H1 (cell line): Measurements from ENCODE around the gene CPTP. TPM values are rescaled to one million over a fixed set of nuclear protein-coding genes. Genes with fewer than 3 reads are reported as not detected.

ENCODE experiments used
- CTCF ChIA-PET: fragments of 300-600 bp; sonication (Branson Sonifier 250); formaldehyde crosslinking; loops from one replicate; lab custom pipeline; 2021; ENCODE audit not compliant: partially characterized antibody; lab: Charles Lee
- POLR2A ChIA-PET: fragments of 300-600 bp; sonication (Branson Sonifier 250); formaldehyde crosslinking; loops from one replicate; lab custom pipeline; 2021; ENCODE audit warnings: inconsistent platforms; ENCODE audit not compliant: partially characterized antibody; lab: Charles Lee
- DNase-seq, 2 experiments: peaks; one replicate each; pipeline versions ENCODE4 v3.0.0 to v3.0.0-alpha.2; 2010 to 2022; ENCODE audit warnings: low spot score in 2 of 2, low read depth in 1 of 2, mixed read lengths in 1 of 2
- FAIRE-seq: peaks from 2 replicates; lab custom pipeline; 2011; peaks lifted over from hg19 to GRCh38; lab: Jason Lieb, UNC
- H2AFZ ChIP-seq: 2 replicates; pipeline ENCODE4 v1.8.1; 2012; ENCODE audit warnings: low read length, inconsistent platforms
- H2AK5ac ChIP-seq: 2 replicates; pipeline ENCODE4 v1.6.1; 2013; ENCODE audit warnings: low read depth, low read length
- H2BK120ac ChIP-seq: replicated peaks from 2 replicates; pipeline ENCODE3; 2013; ENCODE audit warnings: low read depth, low read length, inconsistent platforms
- H2BK12ac ChIP-seq: 2 replicates; pipeline ENCODE4 v1.6.1; 2013; ENCODE audit warnings: low read depth, low read length
- H2BK15ac ChIP-seq: 2 replicates; pipeline ENCODE4 v1.6.1; 2013; ENCODE audit warnings: low read length
- H2BK20ac ChIP-seq: 2 replicates; pipeline ENCODE4 v1.6.1; 2013; ENCODE audit warnings: low read length
- H2BK5ac ChIP-seq: 2 replicates; pipeline ENCODE4 v1.6.1; 2013; ENCODE audit warnings: low read depth, low read length
- H3K14ac ChIP-seq: 2 replicates; pipeline ENCODE4 v1.6.1; 2013; ENCODE audit warnings: inconsistent platforms; ENCODE audit not compliant: insufficient read length
- H3K18ac ChIP-seq: 2 replicates; pipeline ENCODE4 v1.6.1; 2013; ENCODE audit warnings: low read length; ENCODE audit errors: extremely low read depth
- H3K23ac ChIP-seq: 2 replicates; pipeline ENCODE4 v1.6.1; 2013; ENCODE audit warnings: inconsistent platforms; ENCODE audit not compliant: insufficient read length
- H3K23me2 ChIP-seq: 2 replicates; pipeline ENCODE4 v1.6.1; 2013; ENCODE audit warnings: low read depth, low read length
- H3K27ac ChIP-seq: 2 replicates; pipeline ENCODE4 v1.6.1; 2011; ENCODE audit warnings: low read depth, low read length, inconsistent platforms
- H3K27me3 ChIP-seq, 4 experiments: replicated peaks in 1 of 4; 1 replicate in 1 of 4; 2 replicates in 3 of 4; pipeline versions ENCODE4 v1.6.1 to v1.8.1; 2011 to 2013; ENCODE audit warnings: low read length in 3 of 4, mild to moderate bottlenecking in 3 of 4, inconsistent platforms in 2 of 4, mixed read lengths in 2 of 4, moderate library complexity in 1 of 4; ENCODE audit not compliant: control insufficient read depth in 3 of 4, insufficient read depth in 3 of 4; ENCODE audit errors: extremely low read depth in 1 of 4
- H3K36me3 ChIP-seq, 4 experiments: 2 replicates each; pipeline versions ENCODE4 v1.6.1 to v1.8.1; 2011 to 2013; ENCODE audit warnings: mild to moderate bottlenecking in 4 of 4, low read length in 3 of 4, moderate library complexity in 2 of 4, control low read depth in 1 of 4, inconsistent platforms in 1 of 4; ENCODE audit not compliant: insufficient read depth in 4 of 4, control insufficient read depth in 2 of 4
- H3K4ac ChIP-seq: replicated peaks from 2 replicates; pipeline ENCODE3; 2013; ENCODE audit warnings: low read length, low read depth, mixed read lengths, inconsistent platforms; ENCODE audit not compliant: insufficient read length
- H3K4me1 ChIP-seq, 4 experiments: replicated peaks in 1 of 4; 1 replicate in 1 of 4; 2 replicates in 3 of 4; pipeline versions ENCODE4 v1.6.1 to v1.8.1; 2011 to 2013; ENCODE audit warnings: low read length in 3 of 4, inconsistent platforms in 2 of 4, mixed read lengths in 1 of 4; ENCODE audit not compliant: insufficient read depth in 4 of 4, control insufficient read depth in 3 of 4
- H3K4me2 ChIP-seq, 2 experiments: 2 replicates each; pipeline versions ENCODE4 v1.6.1 to v1.8.1; 2011 to 2013; ENCODE audit warnings: low read depth in 2 of 2, low read length in 2 of 2, control low read depth in 1 of 2, inconsistent platforms in 1 of 2, mild to moderate bottlenecking in 1 of 2; ENCODE audit not compliant: insufficient read depth in 1 of 2
- H3K4me3 ChIP-seq, 4 experiments: fragments of 200-600, 300-600 bp in 1 of 4; sonication (generic), shearing (Covaris generic), sonication (Bioruptor Twin) in 1 of 4; 2 replicates each; pipeline versions ENCODE4 v1.5.1 to v1.8.1; 2011 to 2016; ENCODE audit warnings: low read length in 4 of 4, low read depth in 3 of 4, control low read depth in 2 of 4, inconsistent platforms in 2 of 4, mild to moderate bottlenecking in 2 of 4, mixed read lengths in 1 of 4, moderate library complexity in 1 of 4; ENCODE audit not compliant: insufficient read depth in 2 of 4; ENCODE audit errors: extremely low read depth in 1 of 4
- H3K56ac ChIP-seq: replicated peaks from 2 replicates; pipeline ENCODE3; 2013; ENCODE audit warnings: low read depth, mild to moderate bottlenecking, mixed read lengths, low read length, inconsistent platforms; ENCODE audit not compliant: insufficient read length
- H3K79me1 ChIP-seq: 2 replicates; pipeline ENCODE4 v1.6.1; 2013; ENCODE audit warnings: low read depth, low read length, control low read depth
- H3K79me2 ChIP-seq, 2 experiments: 2 replicates each; pipeline versions ENCODE4 v1.6.1 to v1.8.1; 2012 to 2013; ENCODE audit warnings: low read length in 2 of 2, mild to moderate bottlenecking in 2 of 2, inconsistent platforms in 1 of 2; ENCODE audit not compliant: insufficient read depth in 2 of 2, control insufficient read depth in 1 of 2
- H3K9ac ChIP-seq, 4 experiments: replicated peaks in 1 of 4; 1 replicate in 1 of 4; 2 replicates in 3 of 4; pipeline versions ENCODE4 v1.6.1 to v1.8.1; 2011 to 2013; ENCODE audit warnings: low read depth in 3 of 4, low read length in 3 of 4, control low read depth in 2 of 4, mild to moderate bottlenecking in 2 of 4, moderate library complexity in 2 of 4, inconsistent platforms in 1 of 4; ENCODE audit errors: extremely low read depth in 1 of 4
- H3K9me3 ChIP-seq, 2 experiments: 2 replicates each; pipeline versions ENCODE4 v1.6.1 to v1.8.1; 2012 to 2013; ENCODE audit warnings: mild to moderate bottlenecking in 2 of 2, moderate library complexity in 2 of 2, control low read depth in 1 of 2, inconsistent platforms in 1 of 2, low read depth in 1 of 2, low read length in 1 of 2, mixed read lengths in 1 of 2; ENCODE audit not compliant: insufficient read depth in 2 of 2
- H4K20me1 ChIP-seq, 2 experiments: replicated peaks in 1 of 2; 2 replicates each; pipeline versions ENCODE3 to v1.8.1; 2011 to 2013; ENCODE audit warnings: inconsistent platforms in 2 of 2, low read length in 2 of 2, mild to moderate bottlenecking in 1 of 2; ENCODE audit not compliant: insufficient read depth in 2 of 2, control insufficient read depth in 1 of 2
- H4K5ac ChIP-seq: 2 replicates; pipeline ENCODE4 v1.6.1; 2013; ENCODE audit warnings: low read length, low read depth, mixed read lengths, inconsistent platforms; ENCODE audit not compliant: insufficient read length
- H4K8ac ChIP-seq: 2 replicates; pipeline ENCODE4 v1.8.0; 2013; ENCODE audit warnings: mild to moderate bottlenecking, moderate library complexity, low read length, inconsistent platforms; ENCODE audit not compliant: insufficient read depth; ENCODE audit errors: extremely low read depth
- H4K91ac ChIP-seq: replicated peaks from 2 replicates; pipeline ENCODE3; 2013; ENCODE audit warnings: low read length, mixed read lengths, inconsistent platforms; ENCODE audit not compliant: insufficient read length
- CHD1 ChIP-seq: IDR thresholded peaks from 2 replicates; pipeline ENCODE4 v1.6.1; 2012; ENCODE audit warnings: low read depth, low read length, improper control_type of control experiment
- POU5F1 ChIP-seq: IDR thresholded peaks from 2 replicates; pipeline ENCODE4 v1.6.1; 2011; ENCODE audit warnings: low read depth, mild to moderate bottlenecking, low read length, moderate library complexity
- RNF2 ChIP-seq: fragments of 200-900, 300-1000 bp; sonication (generic); IDR thresholded peaks from 2 replicates; pipeline ENCODE4 v1.7.1; 2016; ENCODE audit warnings: borderline replicate concordance, low read depth, mild to moderate bottlenecking, antibody characterized with exemption, low read length; ENCODE audit not compliant: poor library complexity, severe bottlenecking; ENCODE audit errors: missing control alignments
- TBP ChIP-seq: IDR thresholded peaks from 2 replicates; pipeline ENCODE4 v1.6.1; 2011; ENCODE audit warnings: low read depth, low read length, improper control_type of control experiment
- WGBS, 2 experiments: shearing (Covaris generic) in 1 of 2; methylation state at CpG; one replicate each; pipeline versions ENCODE4 v1.1.6 to v1.1.7; 2013 to 2015; ENCODE audit warnings: low lambda C conversion rate in 2 of 2, mixed read lengths in 2 of 2, inconsistent platforms in 1 of 2, low coverage in 1 of 2, missing lambda C conversion rate in 1 of 2; ENCODE audit not compliant: insufficient replicate concordance in 2 of 2, insufficient coverage in 1 of 2, insufficient read length in 1 of 2; ENCODE audit errors: extremely low coverage in 1 of 2, missing lambda C conversion rate in 1 of 2; 5-methylcytosine and 5-hydroxymethylcytosine counted together
- polyA plus RNA-seq, 7 experiments: library from polyadenylated mRNA; depleted of rRNA in 3 of 7; stranded (reverse) in 5 of 7; unstranded in 2 of 7; fragments of >200 nt in 5 of 7; fragments of 200-250 nt in 2 of 7; gene quantifications; 1 replicate in 5 of 7; 2 replicates in 1 of 7; 4 replicates in 1 of 7; pipeline versions ENCODE4 v1.2.1 to v1.2.3, GENCODE V29; 2011 to 2013; ENCODE audit warnings: missing spikeins in 2 of 7, mixed read lengths in 2 of 7
- total RNA-seq: library from RNA; stranded (reverse); fragmentation: NEBNext Ultra II Directional; extraction: Animal tissue kit (Norgen Biotek cat#: 25700); gene quantifications from 2 replicates; pipeline ENCODE4 v1.2.1, GENCODE V29; 2021

Gene CPTP
- total and polyA plus RNA-seq, 2 of the 8 experiments (the other 6 are each of a cell fraction or from before 2014, with no cell fraction given): 8.1 to 10.6 TPM

- H3K14ac ChIP-seq: no peak overlapping the region
- no peak overlapping the region for H3K4me2 ChIP-seq
- POLR2A ChIA-PET: interaction anchor here (1.1 to 3.0 kb wide), 5 partner anchors 9 to 27 kb away, joined by 3 to 20 read pairs (median 6); partner anchors contain the start of gene TAS1R3
- no peak for DNase-seq
- peaks cover 25 to 40% of the 10 kb centered on the region in 2 experiments for H4K20me1 ChIP-seq
- TF ChIP-seq POU5F1 (no peak), RNF2 (no peak), TBP (no peak), CHD1 (no peak)
- TF ChIP-seq, all 59 proteins: peak for 0
- Histone ChIP-seq H3K79me1 (peaks cover 41% of the 10 kb centered on the region), H3K56ac (no peak overlapping the region), H4K8ac (no peak overlapping the region), H3K9me3 (no peaks in the 10 kb centered on the region), H3K4ac (no peak overlapping the region), H2BK120ac (no peak overlapping the region), H3K9ac (no peak overlapping the region), H2BK5ac (no peak overlapping the region), H4K91ac (no peak overlapping the region), H3K27ac (no peak overlapping the region), H2AFZ (no peak overlapping the region), H4K5ac (no peak overlapping the region), H3K79me2 (peaks cover 12 to 58% of the 10 kb centered on the region in 2 experiments; a peak in 3 of 4 replicates), H3K18ac (no peak overlapping the region), H2AK5ac (no peak overlapping the region), H3K4me1 (peaks cover 0 to 13% (median 4%) of the 10 kb centered on the region in 4 experiments; a peak in 5 of 7 replicates), H3K23me2 (peaks cover 7% of the 10 kb centered on the region; the same call in 1 of the 2 replicates), H2BK20ac (no peak overlapping the region), H3K4me3 (no peak overlapping the region), H3K23ac (no peak overlapping the region), H2BK12ac (no peak overlapping the region), H2BK15ac (no peak overlapping the region), H3K36me3 (peaks cover 0 to 12% (median 6%) of the 10 kb centered on the region in 4 experiments; a peak in 6 of 8 replicates), H3K27me3 (no peaks in the 10 kb centered on the region)
- 93% methylated on average over 8 of the region's 8 CpGs; no CpG with 5 or more reads in 1 of the 2 experiments for WGBS, 2 experiments
- CTCF ChIA-PET: interaction anchor here (0.7 to 1.7 kb wide), 2 partner anchors 20 to 22 kb away, joined by 3 to 6 read pairs; no protein-coding TSS in a partner anchor
- FAIRE-seq: no peak
Measured at GRCh38 chr1:1321477-1321876, 3.1 kb upstream of the CPTP start.
